Measurements from ENCODE around the gene BBS4.
"Not testable (repeated sequence)": the region's sequence is repeated elsewhere in the genome, so short reads cannot be mapped to it uniquely, and the experiment has no call there.

Gene BBS4

GRCh38 chr15:72685925-72686794 lies at the start of gene BBS4, which contains the start of gene HIGD2B:
Gene BBS4, plus strand, starts transcription at chr15:72686207. Its CDS starts 21 bp downstream, at chr15:72686228.
Gene HIGD2B, minus strand, starts transcription at chr15:72686182. Its CDS starts 9,808 bp downstream, at chr15:72676374.
- TF ChIP-seq CTCF (conservative IDR thresholded peaks at IDR 0.05; ENCODE audit: low read depth, low read length): no peak
- DNase-seq (ENCODE audit: low read depth): peak; percentile 69
- H3K4me3 ChIP-seq (ENCODE audit: low read length): peak within 1 kb of the TSS; percentile 81

- peak; percentile 13 for DNase-seq (ENCODE audit: low read depth)
- peak overlapping the region; percentile 24 for H3K4me3 ChIP-seq (ENCODE audit: low read length)
Observed at GRCh38 chr15:72636519-72637282, 49.3 kb upstream of the BBS4 start.

- DNase-seq (ENCODE audit: low read depth); H3K4me3 ChIP-seq (ENCODE audit: low read length): not testable (repeated sequence)
Observed at GRCh38 chr15:72639759-72640483, 46.1 kb upstream of the BBS4 start.

GRCh38 chr15:72642271-72642670 lies 43.7 kb upstream of the BBS4 start:
- not testable (repeated sequence) for H3K4me3 ChIP-seq (ENCODE audit: low read length); DNase-seq (ENCODE audit: low read depth)

- not testable (repeated sequence) for H3K4me3 ChIP-seq (ENCODE audit: low read length); DNase-seq (ENCODE audit: low read depth)
Observed at GRCh38 chr15:72648631-72649253, 37.3 kb upstream of the BBS4 start.

- H3K4me3 ChIP-seq (ENCODE audit: low read length); DNase-seq (ENCODE audit: low read depth): not testable (repeated sequence)
Observed at GRCh38 chr15:72654397-72654796, 31.6 kb upstream of the BBS4 start, which contains the start of gene GOLGA6B. Gene GOLGA6B, plus strand, starts transcription at chr15:72654697. Its CDS starts 41 bp downstream, at chr15:72654738.

GRCh38 chr15:72656014-72656413 lies 30.0 kb upstream of the BBS4 start:
- H3K4me3 ChIP-seq (ENCODE audit: low read length): not testable (repeated sequence)

GRCh38 chr15:72661081-72661480 lies 24.9 kb upstream of the BBS4 start:
- not testable (repeated sequence) for H3K4me3 ChIP-seq (ENCODE audit: low read length); DNase-seq (ENCODE audit: low read depth)

More at GRCh38 chr15:72656014-72656413, 30.0 kb upstream of the BBS4 start:
- DNase-seq (ENCODE audit: low read depth): not testable (repeated sequence)

GRCh38 chr15:72663931-72664330 lies 22.1 kb upstream of the BBS4 start:
- not testable (repeated sequence) for DNase-seq (ENCODE audit: low read depth); H3K4me3 ChIP-seq (ENCODE audit: low read length)

GRCh38 chr15:72665706-72666105 lies 20.3 kb upstream of the BBS4 start:
- DNase-seq (ENCODE audit: low read depth); H3K4me3 ChIP-seq (ENCODE audit: low read length): not testable (repeated sequence)

- H3K4me3 ChIP-seq (ENCODE audit: low read length); DNase-seq (ENCODE audit: low read depth): not testable (repeated sequence)
Observed at GRCh38 chr15:72669803-72670202, 16.2 kb upstream of the BBS4 start.

GRCh38 chr15:72670656-72671352 lies 15.2 kb upstream of the BBS4 start:
- peak; percentile 85 for TF ChIP-seq CTCF (conservative IDR thresholded peaks at IDR 0.05; ENCODE audit: low read depth, low read length)
- H3K4me3 ChIP-seq (ENCODE audit: low read length): peak overlapping the region; percentile 36
- not testable (repeated sequence) for DNase-seq (ENCODE audit: low read depth)
